GM19035 (cell line): ENCODE measurements around the gene PPFIBP1.
A peak's percentile ranks its signal among the peaks of the same experiment; 100 is the strongest.

Source experiments
- ATAC-seq: cut with Tn5 transposase; IDR thresholded peaks from one replicate; pipeline ENCODE4 v1.9.1; 2021; ENCODE audit not compliant: unreplicated experiment

The PPFIBP1 gene

GRCh38 chr12:27511723-27512045 lies 12.3 kb upstream of the PPFIBP1 start:
- no peak for ATAC-seq

- ATAC-seq = no peak
These were observed 10.7 kb upstream of the PPFIBP1 start for GRCh38 chr12:27513155-27513824.

- ATAC-seq = no peak
These were observed 8.3 kb upstream of the PPFIBP1 start for GRCh38 chr12:27515671-27516070.

- ATAC-seq = no peak
These were observed 7.4 kb upstream of the PPFIBP1 start for GRCh38 chr12:27516625-27517024.

- no peak for ATAC-seq
These were observed 6.5 kb upstream of the PPFIBP1 start for GRCh38 chr12:27517546-27517945.

- no peak for ATAC-seq
These were observed 5.9 kb upstream of the PPFIBP1 start for GRCh38 chr12:27517961-27518665.

- ATAC-seq = no peak
These were observed 2.9 kb upstream of the PPFIBP1 start for GRCh38 chr12:27521066-27521465.

- ATAC-seq = no peak
These were observed 2.0 kb upstream of the PPFIBP1 start for GRCh38 chr12:27521981-27522380.

GRCh38 chr12:27523305-27523641 lies 733 bp upstream of the PPFIBP1 start:
- peak; percentile 20 for ATAC-seq

GRCh38 chr12:27524494-27524835 lies 459 bp downstream of the PPFIBP1 start:
- ATAC-seq = no peak

GRCh38 chr12:27524839-27525753 lies 1.1 kb downstream of the PPFIBP1 start:
- ATAC-seq = no peak

GRCh38 chr12:27527512-27527911 lies 3.5 kb downstream of the PPFIBP1 start:
- no peak for ATAC-seq

- no peak for ATAC-seq
These were observed 4.8 kb downstream of the PPFIBP1 start for GRCh38 chr12:27528788-27529187.

- ATAC-seq = no peak
These were observed 6.3 kb downstream of the PPFIBP1 start for GRCh38 chr12:27530157-27530922.

- no peak for ATAC-seq
These were observed 7.9 kb downstream of the PPFIBP1 start for GRCh38 chr12:27531896-27532295.

- ATAC-seq = no peak
These were observed 10.2 kb downstream of the PPFIBP1 start for GRCh38 chr12:27534060-27534764.

GRCh38 chr12:27534765-27535161 lies 10.8 kb downstream of the PPFIBP1 start:
- ATAC-seq = no peak

GRCh38 chr12:27535318-27535717 lies 11.3 kb downstream of the PPFIBP1 start:
- ATAC-seq = no peak

GRCh38 chr12:27537855-27538675 lies 14.1 kb downstream of the PPFIBP1 start:
- no peak for ATAC-seq

GRCh38 chr12:27539191-27539631 lies 15.2 kb downstream of the PPFIBP1 start:
- no peak for ATAC-seq
